Measurements from ENCODE around the gene TSPEAR.
"Not testable (repeated sequence)": the region's sequence is repeated elsewhere in the genome, so short reads cannot be mapped to it uniquely, and the experiment has no call there.

TSPEAR gene

GRCh38 chr21:44566403-44566802 lies 145.0 kb downstream of the TSPEAR start:
- peaks cover 4% of the 10 kb centered on the region; the same call in 1 of the 2 replicates for H3K9me3 ChIP-seq (ENCODE audit: insufficient read depth, low read depth, low read length)
- H3K27me3 ChIP-seq (ENCODE audit: insufficient read depth, low read length), result no peaks in the 10 kb centered on the region
- WGBS, result 75% methylated on average over 1 of the region's 1 CpG
- H3K4me3 ChIP-seq (ENCODE audit: low read length), result no peak overlapping the region
- H3K9ac ChIP-seq (ENCODE audit: low read depth, low read length), result no peak overlapping the region
- H3K27ac ChIP-seq (ENCODE audit: low read depth, low read length), result no peak overlapping the region
- no peaks in the 10 kb centered on the region for H3K4me1 ChIP-seq (ENCODE audit: insufficient read depth, low read length)
- H3K36me3 ChIP-seq (ENCODE audit: insufficient read depth, low read length), result no peaks in the 10 kb centered on the region

GRCh38 chr21:44564886-44565598 lies 146.3 kb downstream of the TSPEAR start:
- no peaks in the 10 kb centered on the region for H3K4me1 ChIP-seq (ENCODE audit: insufficient read depth, low read length)

GRCh38 chr21:44564099-44564498 lies 147.3 kb downstream of the TSPEAR start:
- Histone ChIP-seq H3K4me1 (ENCODE audit: insufficient read depth, low read length) (no peaks in the 10 kb centered on the region), H3K27ac (ENCODE audit: low read depth, low read length) (no peak overlapping the region), H3K9ac (ENCODE audit: low read depth, low read length) (no peak overlapping the region), H3K27me3 (ENCODE audit: insufficient read depth, low read length) (no peaks in the 10 kb centered on the region), H3K4me3 (ENCODE audit: low read length) (no peak overlapping the region), H3K36me3 (ENCODE audit: insufficient read depth, low read length) (no peaks in the 10 kb centered on the region), H3K9me3 (ENCODE audit: insufficient read depth, low read depth, low read length) (no peaks in the 10 kb centered on the region)
- WGBS, result no CpG with 5 or more reads among the region's 1 CpG

More at GRCh38 chr21:44564886-44565598, 146.3 kb downstream of the TSPEAR start:
- WGBS, result 0% methylated on average over 1 of the region's 1 CpG
- H3K27me3 ChIP-seq (ENCODE audit: insufficient read depth, low read length), result no peaks in the 10 kb centered on the region
- H3K4me3 ChIP-seq (ENCODE audit: low read length), result no peak overlapping the region
- H3K9me3 ChIP-seq (ENCODE audit: insufficient read depth, low read depth, low read length), result no peaks in the 10 kb centered on the region
- H3K36me3 ChIP-seq (ENCODE audit: insufficient read depth, low read length), result no peaks in the 10 kb centered on the region
- H3K9ac ChIP-seq (ENCODE audit: low read depth, low read length), result no peak overlapping the region
- H3K27ac ChIP-seq (ENCODE audit: low read depth, low read length), result no peak overlapping the region

GRCh38 chr21:44558695-44559094 lies 152.7 kb downstream of the TSPEAR start, which contains the start of gene KRTAP10-3:
TSS of gene KRTAP10-3 (minus strand) at chr21:44558795. CDS start at chr21:44558715, 80 bp downstream.
- Histone ChIP-seq H3K27me3 (ENCODE audit: insufficient read depth, low read length) (no peaks in the 10 kb centered on the region), H3K9me3 (ENCODE audit: insufficient read depth, low read depth, low read length) (no peaks in the 10 kb centered on the region)
- WGBS, result 85% methylated on average over 5 of the region's 5 CpGs

GRCh38 chr21:44558329-44558675 lies 153.1 kb downstream of the TSPEAR start:
- not testable (repeated sequence) for H3K27ac ChIP-seq (ENCODE audit: low read depth, low read length); H3K4me1 ChIP-seq (ENCODE audit: insufficient read depth, low read length); H3K9me3 ChIP-seq (ENCODE audit: insufficient read depth, low read depth, low read length); H3K4me3 ChIP-seq (ENCODE audit: low read length); H3K27me3 ChIP-seq (ENCODE audit: insufficient read depth, low read length); H3K9ac ChIP-seq (ENCODE audit: low read depth, low read length); H3K36me3 ChIP-seq (ENCODE audit: insufficient read depth, low read length)
- WGBS, result 67% methylated on average over 10 of the region's 10 CpGs

More at GRCh38 chr21:44558695-44559094, 152.7 kb downstream of the TSPEAR start, which contains the start of gene KRTAP10-3:
- Histone ChIP-seq H3K4me1 (ENCODE audit: insufficient read depth, low read length) (0 out of 2 replicates have a peak, but pooled peaks cover 9% of the 10 kb centered on the region), H3K9ac (ENCODE audit: low read depth, low read length) (no peak within 1 kb of the TSS; the same call in 1 of the 2 replicates), H3K27ac (ENCODE audit: low read depth, low read length) (no peak within 1 kb of the TSS), H3K36me3 (ENCODE audit: insufficient read depth, low read length) (no peaks in the 10 kb centered on the region), H3K4me3 (ENCODE audit: low read length) (no peak within 1 kb of the TSS)

GRCh38 chr21:44557491-44558328 lies 153.7 kb downstream of the TSPEAR start:
- Histone ChIP-seq H3K9ac (ENCODE audit: low read depth, low read length) (no peak overlapping the region; the same call in 1 of the 2 replicates), H3K4me3 (ENCODE audit: low read length) (no peak overlapping the region)

GRCh38 chr21:44556879-44557278 lies 154.5 kb downstream of the TSPEAR start:
- no peak overlapping the region for H3K27ac ChIP-seq (ENCODE audit: low read depth, low read length)
- no peaks in the 10 kb centered on the region for H3K27me3 ChIP-seq (ENCODE audit: insufficient read depth, low read length)
- H3K9ac ChIP-seq (ENCODE audit: low read depth, low read length), result no peak overlapping the region
- no peak overlapping the region for H3K4me3 ChIP-seq (ENCODE audit: low read length)
- no peaks in the 10 kb centered on the region for H3K36me3 ChIP-seq (ENCODE audit: insufficient read depth, low read length)
- 93% methylated on average over 9 of the region's 9 CpGs for WGBS
- H3K9me3 ChIP-seq (ENCODE audit: insufficient read depth, low read depth, low read length), result no peaks in the 10 kb centered on the region
- H3K4me1 ChIP-seq (ENCODE audit: insufficient read depth, low read length), result 0 out of 2 replicates have a peak, but pooled peaks cover 9% of the 10 kb centered on the region

More at GRCh38 chr21:44557491-44558328, 153.7 kb downstream of the TSPEAR start:
- Histone ChIP-seq H3K27me3 (ENCODE audit: insufficient read depth, low read length) (no peaks in the 10 kb centered on the region), H3K36me3 (ENCODE audit: insufficient read depth, low read length) (no peaks in the 10 kb centered on the region), H3K27ac (ENCODE audit: low read depth, low read length) (no peak overlapping the region), H3K4me1 (ENCODE audit: insufficient read depth, low read length) (0 out of 2 replicates have a peak, but pooled peaks cover 9% of the 10 kb centered on the region), H3K9me3 (ENCODE audit: insufficient read depth, low read depth, low read length) (no peaks in the 10 kb centered on the region)
- WGBS, result 71% methylated on average over 30 of the region's 30 CpGs

- no peaks in the 10 kb centered on the region for H3K27me3 ChIP-seq (ENCODE audit: insufficient read depth, low read length)
- no peak overlapping the region for H3K27ac ChIP-seq (ENCODE audit: low read depth, low read length)
- H3K4me1 ChIP-seq (ENCODE audit: insufficient read depth, low read length), result 0 out of 2 replicates have a peak, but pooled peaks cover 9% of the 10 kb centered on the region
- no peak overlapping the region for H3K4me3 ChIP-seq (ENCODE audit: low read length)
- H3K9me3 ChIP-seq (ENCODE audit: insufficient read depth, low read depth, low read length), result no peaks in the 10 kb centered on the region
- WGBS, result 91% methylated on average over 13 of the region's 13 CpGs
- H3K36me3 ChIP-seq (ENCODE audit: insufficient read depth, low read length), result no peaks in the 10 kb centered on the region
- no peak overlapping the region for H3K9ac ChIP-seq (ENCODE audit: low read depth, low read length)
These were observed 156.0 kb downstream of the TSPEAR start for GRCh38 chr21:44555200-44555875.

GRCh38 chr21:44552681-44553080 lies 158.7 kb downstream of the TSPEAR start:
- Histone ChIP-seq H3K27me3 (ENCODE audit: insufficient read depth, low read length) (no peaks in the 10 kb centered on the region), H3K9ac (ENCODE audit: low read depth, low read length) (no peak overlapping the region), H3K36me3 (ENCODE audit: insufficient read depth, low read length) (no peaks in the 10 kb centered on the region), H3K4me3 (ENCODE audit: low read length) (no peak overlapping the region), H3K9me3 (ENCODE audit: insufficient read depth, low read depth, low read length) (no peaks in the 10 kb centered on the region), H3K4me1 (ENCODE audit: insufficient read depth, low read length) (peaks cover 24% of the 10 kb centered on the region), H3K27ac (ENCODE audit: low read depth, low read length) (no peak overlapping the region)
- 64% methylated on average over 13 of the region's 13 CpGs for WGBS

- Histone ChIP-seq H3K27ac (ENCODE audit: low read depth, low read length) (no peak overlapping the region), H3K9me3 (ENCODE audit: insufficient read depth, low read depth, low read length) (no peaks in the 10 kb centered on the region), H3K4me1 (ENCODE audit: insufficient read depth, low read length) (peaks cover 19% of the 10 kb centered on the region), H3K9ac (ENCODE audit: low read depth, low read length) (no peak overlapping the region), H3K36me3 (ENCODE audit: insufficient read depth, low read length) (no peaks in the 10 kb centered on the region), H3K27me3 (ENCODE audit: insufficient read depth, low read length) (no peaks in the 10 kb centered on the region), H3K4me3 (ENCODE audit: low read length) (no peak overlapping the region)
- WGBS, result 73% methylated on average over 6 of the region's 6 CpGs
These were observed 159.2 kb downstream of the TSPEAR start for GRCh38 chr21:44552136-44552535.

Data from HUES64 (cell line).